HAP-1 (cell line): Measurements from ENCODE around the gene AMZ1.
"Not testable (repeated sequence)": the region's sequence is repeated elsewhere in the genome, so short reads cannot be mapped to it uniquely, and the experiment has no call there.

ENCODE experiments used
- DNase-seq, 2 experiments: peaks; one replicate each; pipeline ENCODE4 v3.0.0-alpha.2; 2016 to 2020; ENCODE audit warnings: low spot score in 2 of 2
- H3K27me3 ChIP-seq: fragments of 250-450 bp; sonication (Bioruptor Pico); 2 replicates; pipeline ENCODE4 v1.5.1; 2020; ENCODE audit warnings: low read depth, mild to moderate bottlenecking, moderate library complexity
- H3K36me3 ChIP-seq: fragments of 250-450 bp; sonication (Bioruptor Pico); replicated peaks from 2 replicates; pipeline ENCODE4 v1.5.1; 2020; ENCODE audit warnings: mild to moderate bottlenecking
- H3K4me1 ChIP-seq: fragments of 250-450 bp; sonication (Bioruptor Pico); 2 replicates; pipeline ENCODE4 v1.5.1; 2020; ENCODE audit warnings: mild to moderate bottlenecking
- H3K4me3 ChIP-seq: fragments of 250-450 bp; sonication (Bioruptor Pico); 2 replicates; pipeline ENCODE4 v1.5.1; 2020; ENCODE audit warnings: mild to moderate bottlenecking, moderate library complexity
- H3K9me3 ChIP-seq: fragments of 250-450 bp; sonication (Bioruptor Pico); 2 replicates; pipeline ENCODE4 v1.5.1; 2020; ENCODE audit warnings: mild to moderate bottlenecking, moderate library complexity
- in situ Hi-C: fragments of 300-500 bp; cut with MboI; formaldehyde crosslinking; loops from 3 replicates; pipeline ENCODE4 v1.14.3; 2020; ENCODE audit warnings: low sequenced_read_pairs, inconsistent platforms, mixed read lengths

The AMZ1 gene

GRCh38 chr7:2723138-2723850 is 35.3 kb downstream of the AMZ1 start:
- Histone ChIP-seq H3K27me3 (no peaks in the 10 kb centered on the region), H3K4me3 (no peak overlapping the region), H3K9me3 (no peaks in the 10 kb centered on the region), H3K4me1 (no peaks in the 10 kb centered on the region), H3K36me3 (no peaks in the 10 kb centered on the region; the same call in 1 of the 2 replicates)
- in situ Hi-C loops = no loop called here
- DNase-seq = no peak

GRCh38 chr7:2724036-2724435 is 36.0 kb downstream of the AMZ1 start:
- not testable (repeated sequence) for DNase-seq

GRCh38 chr7:2724453-2725177 is 36.6 kb downstream of the AMZ1 start:
- H3K4me3 ChIP-seq = no peak overlapping the region
- no peaks in the 10 kb centered on the region; the same call in 1 of the 2 replicates for H3K36me3 ChIP-seq
- no peaks in the 10 kb centered on the region for H3K4me1 ChIP-seq
- no peaks in the 10 kb centered on the region for H3K27me3 ChIP-seq
- DNase-seq = no peak
- in situ Hi-C loops = no loop called here
- no peaks in the 10 kb centered on the region for H3K9me3 ChIP-seq

More at GRCh38 chr7:2724036-2724435, 36.0 kb downstream of the AMZ1 start:
- H3K27me3 ChIP-seq, H3K4me3 ChIP-seq, in situ Hi-C loops, H3K36me3 ChIP-seq, H3K9me3 ChIP-seq, H3K4me1 ChIP-seq: not testable (repeated sequence)

GRCh38 chr7:2725178-2726105 is 37.4 kb downstream of the AMZ1 start:
- H3K36me3 ChIP-seq = no peaks in the 10 kb centered on the region; the same call in 1 of the 2 replicates
- no peaks in the 10 kb centered on the region for H3K9me3 ChIP-seq
- H3K4me3 ChIP-seq = no peak overlapping the region
- in situ Hi-C loops = no loop called here
- DNase-seq = no peak
- no peaks in the 10 kb centered on the region for H3K27me3 ChIP-seq
- H3K4me1 ChIP-seq = no peaks in the 10 kb centered on the region

- Histone ChIP-seq H3K36me3 (peaks cover 3% of the 10 kb centered on the region), H3K4me3 (no peak overlapping the region), H3K27me3 (no peaks in the 10 kb centered on the region), H3K9me3 (no peaks in the 10 kb centered on the region), H3K4me1 (no peaks in the 10 kb centered on the region)
- in situ Hi-C loops = no loop called here
- DNase-seq = no peak
These were observed 38.5 kb downstream of the AMZ1 start for GRCh38 chr7:2726316-2727018.

GRCh38 chr7:2727206-2727605 is 39.2 kb downstream of the AMZ1 start:
- H3K4me1 ChIP-seq, in situ Hi-C loops, H3K36me3 ChIP-seq, H3K27me3 ChIP-seq, H3K9me3 ChIP-seq, H3K4me3 ChIP-seq: not testable (repeated sequence)
- peak in 1 of 2 experiments; percentile 2 for DNase-seq

GRCh38 chr7:2728316-2729030 is 40.5 kb downstream of the AMZ1 start:
- peaks cover 3% of the 10 kb centered on the region for H3K36me3 ChIP-seq

GRCh38 chr7:2729031-2729892 is 41.3 kb downstream of the AMZ1 start:
- Histone ChIP-seq H3K4me3 (no peak overlapping the region), H3K9me3 (no peaks in the 10 kb centered on the region), H3K4me1 (no peaks in the 10 kb centered on the region), H3K36me3 (peaks cover 3% of the 10 kb centered on the region), H3K27me3 (no peaks in the 10 kb centered on the region)
- DNase-seq = peak in 1 of 2 experiments; percentile 5
- in situ Hi-C loops = no loop called here

More at GRCh38 chr7:2728316-2729030, 40.5 kb downstream of the AMZ1 start:
- DNase-seq = no peak
- H3K4me3 ChIP-seq = no peak overlapping the region
- H3K27me3 ChIP-seq = no peaks in the 10 kb centered on the region
- in situ Hi-C loops = no loop called here
- H3K9me3 ChIP-seq = no peaks in the 10 kb centered on the region
- H3K4me1 ChIP-seq = no peaks in the 10 kb centered on the region

GRCh38 chr7:2729893-2730716 is 42.1 kb downstream of the AMZ1 start:
- no peak for DNase-seq
- Histone ChIP-seq H3K36me3 (peaks cover 3% of the 10 kb centered on the region), H3K4me3 (no peak overlapping the region), H3K27me3 (no peaks in the 10 kb centered on the region), H3K4me1 (no peaks in the 10 kb centered on the region), H3K9me3 (no peaks in the 10 kb centered on the region)
- in situ Hi-C loops = no loop called here

- no peaks in the 10 kb centered on the region for H3K4me1 ChIP-seq
- no peaks in the 10 kb centered on the region for H3K27me3 ChIP-seq
- H3K9me3 ChIP-seq = no peaks in the 10 kb centered on the region
- in situ Hi-C loops = no loop called here
- peaks cover 3% of the 10 kb centered on the region for H3K36me3 ChIP-seq
- DNase-seq = no peak
- no peak overlapping the region for H3K4me3 ChIP-seq
These were observed 43.1 kb downstream of the AMZ1 start for GRCh38 chr7:2730846-2731770.

GRCh38 chr7:2732388-2732787 is 44.4 kb downstream of the AMZ1 start:
- H3K4me3 ChIP-seq = no peak overlapping the region
- no peaks in the 10 kb centered on the region for H3K27me3 ChIP-seq
- no peaks in the 10 kb centered on the region for H3K4me1 ChIP-seq
- peaks cover 3% of the 10 kb centered on the region; the same call in 1 of the 2 replicates for H3K36me3 ChIP-seq
- DNase-seq = no peak
- no peaks in the 10 kb centered on the region for H3K9me3 ChIP-seq
- in situ Hi-C loops = no loop called here
